Ovary (tissue), 3 donors: ENCODE data around the gene NLE1.

Experiments
- CTCF ChIP-seq, 3 donors: fragments of 450-650 bp in 2 of 3; fragments of 200-600 bp in 1 of 3; IDR thresholded peaks; one replicate each; pipeline versions ENCODE4 v1.5.1 to v1.8.0; 2016 to 2022; ENCODE audit warnings: antibody characterized with exemption in 3 of 3, mild to moderate bottlenecking in 1 of 3
- POLR2A ChIP-seq: fragments of 450-650 bp; IDR thresholded peaks from one replicate; pipeline ENCODE4 v1.6.1; 2017; ENCODE audit warnings: antibody characterized with exemption, mild to moderate bottlenecking, moderate library complexity
- donor health status: DM: no; HTN: no; CAD: no.

DNA sequence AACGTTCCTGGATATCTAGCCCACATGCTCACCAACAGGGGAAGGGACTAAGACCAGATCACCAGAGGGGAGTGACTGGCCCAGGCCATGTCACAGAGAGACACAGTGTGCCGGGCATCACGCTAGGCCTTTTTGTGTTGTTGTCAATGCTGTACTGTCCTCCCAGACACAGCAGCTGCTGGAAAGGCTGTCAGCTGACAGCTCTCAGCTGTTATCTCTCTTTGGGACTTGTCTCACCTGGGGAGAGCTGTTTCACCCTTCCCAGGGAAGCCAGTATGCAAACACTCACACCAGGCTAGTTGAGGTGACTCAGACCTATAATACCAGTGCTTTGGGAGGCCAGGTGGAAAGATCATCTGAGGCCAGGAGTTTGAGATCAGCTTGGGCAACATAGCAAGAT, 24.9 kb upstream of the NLE1 start:
- TF ChIP-seq CTCF (IDR thresholded peaks at IDR 0.05) (no peak), POLR2A (no peak)
